HG02759 (cell line): ENCODE data around the gene EHHADH.
"Not testable (repeated sequence)": the region's sequence is repeated elsewhere in the genome, so short reads cannot be mapped to it uniquely, and the experiment has no call there.

Source experiments
- ATAC-seq: cut with Tn5 transposase; IDR thresholded peaks from one replicate; pipeline ENCODE4 v1.9.1; 2021; ENCODE audit warnings: mild to moderate bottlenecking, moderate library complexity; ENCODE audit not compliant: unreplicated experiment

The EHHADH gene

GRCh38 chr3:185253133-185253532 lies 716 bp downstream of the EHHADH start:
- not testable (repeated sequence) for ATAC-seq

- ATAC-seq = no peak
Measured at GRCh38 chr3:185251272-185251671, 2.6 kb downstream of the EHHADH start.

- ATAC-seq = no peak
Measured at GRCh38 chr3:185250653-185251052, 3.2 kb downstream of the EHHADH start.

- no peak for ATAC-seq
Measured at GRCh38 chr3:185250247-185250646, 3.6 kb downstream of the EHHADH start.

- ATAC-seq = no peak
Measured at GRCh38 chr3:185242642-185243041, 11.2 kb downstream of the EHHADH start.

- ATAC-seq = no peak
Measured at GRCh38 chr3:185236969-185237368, 16.9 kb downstream of the EHHADH start.

- ATAC-seq = no peak
Measured at GRCh38 chr3:185233328-185233727, 20.5 kb downstream of the EHHADH start.

- not testable (repeated sequence) for ATAC-seq
Measured at GRCh38 chr3:185226526-185226925, 27.3 kb downstream of the EHHADH start.

GRCh38 chr3:185225523-185225922 lies 28.3 kb downstream of the EHHADH start:
- ATAC-seq = no peak

GRCh38 chr3:185225080-185225479 lies 28.8 kb downstream of the EHHADH start:
- ATAC-seq = no peak

- ATAC-seq = no peak
Measured at GRCh38 chr3:185221203-185221602, 32.6 kb downstream of the EHHADH start.

GRCh38 chr3:185216607-185216958 lies 37.3 kb downstream of the EHHADH start:
- no peak for ATAC-seq

GRCh38 chr3:185215873-185216606 lies 37.8 kb downstream of the EHHADH start:
- ATAC-seq = no peak

GRCh38 chr3:185212559-185212958 lies 41.3 kb downstream of the EHHADH start:
- ATAC-seq = no peak

- no peak for ATAC-seq
Measured at GRCh38 chr3:185212086-185212485, 41.8 kb downstream of the EHHADH start.

- no peak for ATAC-seq
Measured at GRCh38 chr3:185210621-185211142, 43.2 kb downstream of the EHHADH start.

- ATAC-seq = no peak
Measured at GRCh38 chr3:185208823-185209222, 45.0 kb downstream of the EHHADH start.

- peak; percentile 98 for ATAC-seq
Measured at GRCh38 chr3:185207931-185208746, 45.7 kb downstream of the EHHADH start.

GRCh38 chr3:185207481-185207880 lies 46.4 kb downstream of the EHHADH start:
- no peak for ATAC-seq

- ATAC-seq = no peak
Measured at GRCh38 chr3:185205865-185206264, 48.0 kb downstream of the EHHADH start.

GRCh38 chr3:185204894-185205293 lies 49.0 kb downstream of the EHHADH start:
- ATAC-seq = no peak

GRCh38 chr3:185200639-185201038 lies 53.2 kb downstream of the EHHADH start:
- ATAC-seq = no peak
